ENCODE results near the gene DYRK3.

DYRK3 gene

GRCh38 chr1:206684478-206685333 is 49.4 kb downstream of the DYRK3 start, which contains the start of gene MAPKAPK2:
TSS of gene MAPKAPK2 (plus strand) at chr1:206684905. CDS start at chr1:206685230, 325 bp downstream.
- peak; percentile 78 for DNase-seq

GRCh38 chr1:206685334-206685768 is 50.0 kb downstream of the DYRK3 start:
- peak; percentile 41 for DNase-seq

- DNase-seq = peak; percentile 33
Measured at GRCh38 chr1:206685769-206686477, 50.6 kb downstream of the DYRK3 start.

- no peak for DNase-seq
Measured at GRCh38 chr1:206686478-206687249, 51.3 kb downstream of the DYRK3 start.

- no peak for DNase-seq
Measured at GRCh38 chr1:206687251-206687914, 52.0 kb downstream of the DYRK3 start.

GRCh38 chr1:206687915-206688442 is 52.6 kb downstream of the DYRK3 start:
- DNase-seq = no peak

- no peak for DNase-seq
Measured at GRCh38 chr1:206690516-206690915, 55.2 kb downstream of the DYRK3 start.

- DNase-seq = no peak
Measured at GRCh38 chr1:206691604-206692003, 56.3 kb downstream of the DYRK3 start.

- DNase-seq = no peak
Measured at GRCh38 chr1:206693029-206693428, 57.7 kb downstream of the DYRK3 start.

GRCh38 chr1:206693592-206693991 is 58.3 kb downstream of the DYRK3 start:
- no peak for DNase-seq

GRCh38 chr1:206694171-206695124 is 59.1 kb downstream of the DYRK3 start:
- no peak for DNase-seq

- no peak for DNase-seq
Measured at GRCh38 chr1:206695733-206696132, 60.4 kb downstream of the DYRK3 start.

- DNase-seq = no peak
Measured at GRCh38 chr1:206696812-206697585, 61.7 kb downstream of the DYRK3 start.

GRCh38 chr1:206698011-206698410 is 62.7 kb downstream of the DYRK3 start:
- no peak for DNase-seq

Measured in stimulated activated CD4-positive, alpha-beta T cell treated with anti-CD3 and anti-CD28 coated beads, Interleukin-4, amount 100 ng/mL, for 1 hour (primary cell).